ENCODE results near the gene TRPM4.
"Not testable (repeated sequence)": the region's sequence is repeated elsewhere in the genome, so short reads cannot be mapped to it uniquely, and the experiment has no call there.

Gene TRPM4

GRCh38 chr19:49151267-49152118, 6.1 kb upstream of the TRPM4 start:
- DNase-seq: peak; percentile 88

- no peak for DNase-seq
Observed at GRCh38 chr19:49152119-49152550, 5.5 kb upstream of the TRPM4 start.

- DNase-seq: no peak
Observed at GRCh38 chr19:49153167-49153809, 4.3 kb upstream of the TRPM4 start.

- DNase-seq: no peak
Observed at GRCh38 chr19:49154279-49154678, 3.3 kb upstream of the TRPM4 start.

GRCh38 chr19:49155005-49155819, 2.4 kb upstream of the TRPM4 start, which contains the start of gene HRC:
Gene HRC, minus strand, starts transcription at chr19:49155396. Its CDS starts 159 bp downstream, at chr19:49155237.
- DNase-seq: no peak

- no peak for DNase-seq
Observed at GRCh38 chr19:49155820-49156346, 1.7 kb upstream of the TRPM4 start.

GRCh38 chr19:49160450-49161189, 3.0 kb downstream of the TRPM4 start:
- DNase-seq: no peak

- DNase-seq: no peak
Observed at GRCh38 chr19:49161987-49162386, 4.4 kb downstream of the TRPM4 start.

- DNase-seq: peak; percentile 6
Observed at GRCh38 chr19:49165111-49165750, 7.6 kb downstream of the TRPM4 start.

- DNase-seq: no peak
Observed at GRCh38 chr19:49165865-49166301, 8.3 kb downstream of the TRPM4 start.

GRCh38 chr19:49167857-49168409, 10.3 kb downstream of the TRPM4 start:
- no peak for DNase-seq

GRCh38 chr19:49168421-49168820, 10.8 kb downstream of the TRPM4 start:
- DNase-seq: no peak

- DNase-seq: no peak
Observed at GRCh38 chr19:49173198-49173597, 15.6 kb downstream of the TRPM4 start.

- no peak for DNase-seq
Observed at GRCh38 chr19:49180659-49181058, 23.1 kb downstream of the TRPM4 start.

- not testable (repeated sequence) for DNase-seq
Observed at GRCh38 chr19:49182010-49182847, 24.6 kb downstream of the TRPM4 start.

GRCh38 chr19:49182848-49183375, 25.3 kb downstream of the TRPM4 start:
- no peak for DNase-seq

- no peak for DNase-seq
Observed at GRCh38 chr19:49186108-49186507, 28.5 kb downstream of the TRPM4 start.

GRCh38 chr19:49188626-49189200, 31.1 kb downstream of the TRPM4 start:
- DNase-seq: no peak

GRCh38 chr19:49189259-49189658, 31.7 kb downstream of the TRPM4 start:
- DNase-seq: no peak

GRCh38 chr19:49190781-49191180, 33.2 kb downstream of the TRPM4 start:
- no peak for DNase-seq

Data from NCI-H345 (cell line).